GM10266 (cell line): ENCODE results near the gene PACC1.
A peak's percentile ranks its signal among the peaks of the same experiment; 100 is the strongest.
"Not testable (repeated sequence)": the region's sequence is repeated elsewhere in the genome, so short reads cannot be mapped to it uniquely, and the experiment has no call there.

ENCODE experiments used
- DNase-seq: peaks from one replicate; pipeline ENCODE4 v3.0.0; 2012; ENCODE audit errors: extremely low spot score
- CTCF ChIP-seq: IDR thresholded peaks from 2 replicates; pipeline ENCODE4 v1.5.1; 2012; ENCODE audit warnings: mild to moderate bottlenecking, low read depth; ENCODE audit not compliant: control insufficient read depth, insufficient read depth; ENCODE audit errors: missing control alignments

Gene PACC1

GRCh38 chr1:212323066-212323465 lies 91.6 kb downstream of the PACC1 start:
- TF ChIP-seq CTCF = no peak
- no peak for DNase-seq

GRCh38 chr1:212321031-212321430 lies 93.7 kb downstream of the PACC1 start:
- not testable (repeated sequence) for DNase-seq

- DNase-seq = no peak
- TF ChIP-seq CTCF = no peak
Observed at GRCh38 chr1:212317916-212318315, 96.8 kb downstream of the PACC1 start.

- peak; percentile 24 for TF ChIP-seq CTCF
- no peak for DNase-seq
Observed at GRCh38 chr1:212315907-212316306, 98.8 kb downstream of the PACC1 start.

- TF ChIP-seq CTCF = no peak
- no peak for DNase-seq
Observed at GRCh38 chr1:212315184-212315583, 99.5 kb downstream of the PACC1 start.
